ENCODE results near the gene NEDD1. TPM values are rescaled to one million over a fixed set of nuclear protein-coding genes. Genes with fewer than 3 reads are reported as not detected.

NEDD1 gene
- total RNA-seq, 1 donor from 2014 or later: 37.2 TPM

GRCh38 chr12:96985515-96986362, 78.7 kb downstream of the NEDD1 start:
- TF ChIP-seq CTCF (conservative IDR thresholded peaks at IDR 0.05; ENCODE audit: low read depth, low read length): peak; percentile 68
- H3K4me3 ChIP-seq (ENCODE audit: low read depth, low read length): peak overlapping the region; percentile 51
- DNase-seq (ENCODE audit: low read depth): no peak

DNA sequence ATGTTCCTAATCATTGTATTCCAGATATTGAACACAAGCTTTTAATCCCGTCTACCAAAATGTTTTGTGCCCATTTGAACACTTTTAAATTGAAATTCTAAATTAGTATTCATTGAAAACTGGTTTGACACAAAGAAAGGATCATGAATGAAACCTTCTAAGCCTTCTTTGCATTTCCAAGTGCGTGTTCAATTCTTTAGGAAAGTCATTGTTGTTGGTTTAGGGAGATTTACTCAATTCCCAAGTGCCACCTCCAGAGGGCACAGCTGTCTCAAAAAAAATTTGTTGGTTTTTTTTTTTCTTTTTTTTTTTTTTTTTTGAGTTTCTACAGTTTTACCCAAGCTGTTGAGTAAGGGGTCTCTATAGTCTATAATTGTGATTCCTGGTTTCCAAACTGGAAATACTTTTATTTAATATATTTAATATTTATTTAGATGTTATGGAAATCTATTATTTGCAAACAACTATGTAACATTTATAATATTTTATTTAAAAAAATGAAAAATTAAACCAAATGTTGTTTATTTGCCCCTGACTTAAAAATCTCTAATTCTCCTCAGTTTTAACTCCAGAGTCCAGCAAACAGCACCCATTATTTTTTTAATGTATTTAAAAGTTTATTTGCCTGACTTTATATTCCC, 79.9 kb downstream of the NEDD1 start:
- no peak for DNase-seq (ENCODE audit: low read depth)
- H3K4me3 ChIP-seq (ENCODE audit: low read depth, low read length): no peak overlapping the region
- peak; percentile 70 for TF ChIP-seq CTCF (conservative IDR thresholded peaks at IDR 0.05; ENCODE audit: low read depth, low read length)

- DNase-seq (ENCODE audit: low read depth): no peak
- TF ChIP-seq CTCF (conservative IDR thresholded peaks at IDR 0.05; ENCODE audit: low read depth, low read length): no peak
- H3K4me3 ChIP-seq (ENCODE audit: low read depth, low read length): no peak overlapping the region
Observed at GRCh38 chr12:96988919-96989318, 81.9 kb downstream of the NEDD1 start.

- no peak for DNase-seq (ENCODE audit: low read depth)
- peak; percentile 56 for TF ChIP-seq CTCF (conservative IDR thresholded peaks at IDR 0.05; ENCODE audit: low read depth, low read length)
- no peak overlapping the region for H3K4me3 ChIP-seq (ENCODE audit: low read depth, low read length)
Observed at GRCh38 chr12:96989916-96990315, 82.9 kb downstream of the NEDD1 start.

GRCh38 chr12:96994900-96995299, 87.8 kb downstream of the NEDD1 start:
- no peak overlapping the region for H3K4me3 ChIP-seq (ENCODE audit: low read depth, low read length)
- no peak for TF ChIP-seq CTCF (conservative IDR thresholded peaks at IDR 0.05; ENCODE audit: low read depth, low read length)
- DNase-seq (ENCODE audit: low read depth): no peak

DNA sequence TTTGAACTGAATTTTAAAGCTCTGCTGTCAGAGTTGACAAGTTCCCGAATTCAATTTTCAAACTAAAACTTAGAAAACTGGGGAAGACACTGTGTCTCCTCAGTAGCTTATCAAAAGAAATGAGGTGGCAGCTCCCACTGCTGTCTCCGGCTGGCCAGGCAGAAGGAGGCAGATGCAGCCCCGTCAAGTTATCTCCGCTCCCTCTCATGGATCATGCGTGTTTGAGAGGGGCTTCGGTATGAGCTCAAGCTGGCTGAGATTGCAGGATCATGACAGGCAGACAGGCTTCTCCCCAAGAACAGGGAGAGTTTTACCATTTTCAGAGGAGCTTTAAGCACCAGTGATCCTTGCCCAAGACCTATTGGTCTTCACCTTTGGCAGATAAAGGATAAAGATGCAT, 88.8 kb downstream of the NEDD1 start:
- no peak for TF ChIP-seq CTCF (conservative IDR thresholded peaks at IDR 0.05; ENCODE audit: low read depth, low read length)
- DNase-seq (ENCODE audit: low read depth): no peak
- H3K4me3 ChIP-seq (ENCODE audit: low read depth, low read length): no peak overlapping the region

Measured in epithelial cell of proximal tubule (primary cell).